PFSK-1 (cell line): ENCODE results near the gene NPHP4.
A peak's percentile ranks its signal among the peaks of the same experiment; 100 is the strongest.

Source experiments
- FOXP2 ChIP-seq: optimal IDR thresholded peaks from 2 replicates; pipeline ENCODE3; 2011; ENCODE audit warnings: borderline replicate concordance, control low read depth, inconsistent platforms; ENCODE audit not compliant: insufficient read depth; ENCODE audit errors: extremely low read length, extremely low read depth
- POLR2AphosphoS5 ChIP-seq: IDR thresholded peaks from 2 replicates; pipeline ENCODE4 v1.6.1; 2012; ENCODE audit warnings: low read depth, mild to moderate bottlenecking, control low read depth, low read length, moderate library complexity
- SIN3A ChIP-seq: IDR thresholded peaks from 2 replicates; pipeline ENCODE4 v1.6.1; 2012; ENCODE audit warnings: mild to moderate bottlenecking, low read length, moderate library complexity, borderline replicate concordance; ENCODE audit not compliant: insufficient read depth
- TAF1 ChIP-seq: IDR thresholded peaks from 2 replicates; pipeline ENCODE4 v1.6.1; 2012; ENCODE audit warnings: low read length, control low read depth, borderline replicate concordance; ENCODE audit not compliant: insufficient read depth
- TF ChIP-seq, protein P1 (sequence below), 2 experiments: IDR thresholded peaks; 2 replicates each; pipeline versions ENCODE4 v1.6.1 to v1.8.0; 2011 to 2012; ENCODE audit warnings: low read depth in 2 of 2, low read length in 2 of 2, control low read depth in 1 of 2, inconsistent platforms in 1 of 2, mild to moderate bottlenecking in 1 of 2, moderate library complexity in 1 of 2; ENCODE audit not compliant: insufficient read depth in 1 of 2

The NPHP4 gene

GRCh38 chr1:5849550-5849949, 142.7 kb downstream of the NPHP4 start:
- TF ChIP-seq FOXP2 (no peak), SIN3A (no peak), POLR2AphosphoS5 (no peak), TAF1 (no peak)
- TF ChIP-seq, protein P1, sequence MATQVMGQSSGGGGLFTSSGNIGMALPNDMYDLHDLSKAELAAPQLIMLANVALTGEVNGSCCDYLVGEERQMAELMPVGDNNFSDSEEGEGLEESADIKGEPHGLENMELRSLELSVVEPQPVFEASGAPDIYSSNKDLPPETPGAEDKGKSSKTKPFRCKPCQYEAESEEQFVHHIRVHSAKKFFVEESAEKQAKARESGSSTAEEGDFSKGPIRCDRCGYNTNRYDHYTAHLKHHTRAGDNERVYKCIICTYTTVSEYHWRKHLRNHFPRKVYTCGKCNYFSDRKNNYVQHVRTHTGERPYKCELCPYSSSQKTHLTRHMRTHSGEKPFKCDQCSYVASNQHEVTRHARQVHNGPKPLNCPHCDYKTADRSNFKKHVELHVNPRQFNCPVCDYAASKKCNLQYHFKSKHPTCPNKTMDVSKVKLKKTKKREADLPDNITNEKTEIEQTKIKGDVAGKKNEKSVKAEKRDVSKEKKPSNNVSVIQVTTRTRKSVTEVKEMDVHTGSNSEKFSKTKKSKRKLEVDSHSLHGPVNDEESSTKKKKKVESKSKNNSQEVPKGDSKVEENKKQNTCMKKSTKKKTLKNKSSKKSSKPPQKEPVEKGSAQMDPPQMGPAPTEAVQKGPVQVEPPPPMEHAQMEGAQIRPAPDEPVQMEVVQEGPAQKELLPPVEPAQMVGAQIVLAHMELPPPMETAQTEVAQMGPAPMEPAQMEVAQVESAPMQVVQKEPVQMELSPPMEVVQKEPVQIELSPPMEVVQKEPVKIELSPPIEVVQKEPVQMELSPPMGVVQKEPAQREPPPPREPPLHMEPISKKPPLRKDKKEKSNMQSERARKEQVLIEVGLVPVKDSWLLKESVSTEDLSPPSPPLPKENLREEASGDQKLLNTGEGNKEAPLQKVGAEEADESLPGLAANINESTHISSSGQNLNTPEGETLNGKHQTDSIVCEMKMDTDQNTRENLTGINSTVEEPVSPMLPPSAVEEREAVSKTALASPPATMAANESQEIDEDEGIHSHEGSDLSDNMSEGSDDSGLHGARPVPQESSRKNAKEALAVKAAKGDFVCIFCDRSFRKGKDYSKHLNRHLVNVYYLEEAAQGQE (IDR thresholded peaks at IDR 0.05; ENCODE audit: insufficient read depth in 1 of 2, low read depth in 2 of 2, low read length in 2 of 2): no peak

GRCh38 chr1:5847013-5847659, 145.1 kb downstream of the NPHP4 start:
- TF ChIP-seq, protein P1 (IDR thresholded peaks at IDR 0.05; ENCODE audit: insufficient read depth in 1 of 2, low read depth in 2 of 2, low read length in 2 of 2): peak; percentile 91 to 95
- TF ChIP-seq POLR2AphosphoS5: no peak

- no peak for TF ChIP-seq TAF1
- no peak for TF ChIP-seq FOXP2
- no peak for TF ChIP-seq SIN3A
- TF ChIP-seq POLR2AphosphoS5: no peak
- TF ChIP-seq, protein P1 (IDR thresholded peaks at IDR 0.05; ENCODE audit: insufficient read depth in 1 of 2, low read depth in 2 of 2, low read length in 2 of 2): no peak
These were observed 146.8 kb downstream of the NPHP4 start for GRCh38 chr1:5845376-5845775.

DNA sequence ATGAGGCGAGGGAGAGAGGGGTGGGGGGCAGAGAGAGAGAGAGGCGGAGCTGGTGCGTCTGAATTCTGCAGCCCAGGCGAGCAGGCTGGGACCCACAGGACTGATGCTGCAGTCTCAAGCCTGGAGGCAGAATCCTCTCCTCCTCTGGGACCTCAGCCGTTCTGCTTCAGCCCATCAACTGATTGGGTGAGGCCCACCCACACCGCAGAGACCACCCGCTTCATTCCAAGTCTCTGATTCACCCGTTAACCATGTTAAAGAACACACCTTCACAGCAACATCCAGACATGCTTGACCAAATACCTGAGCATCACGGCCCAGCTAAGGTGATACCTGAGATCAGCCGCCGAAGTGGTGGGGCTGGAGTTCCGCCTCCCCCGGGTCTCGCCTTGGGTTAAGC, 147.8 kb downstream of the NPHP4 start:
- TF ChIP-seq, protein P1 (IDR thresholded peaks at IDR 0.05; ENCODE audit: insufficient read depth in 1 of 2, low read depth in 2 of 2, low read length in 2 of 2): no peak
- TF ChIP-seq POLR2AphosphoS5: no peak
- no peak for TF ChIP-seq FOXP2
- no peak for TF ChIP-seq TAF1
- TF ChIP-seq SIN3A: no peak

DNA sequence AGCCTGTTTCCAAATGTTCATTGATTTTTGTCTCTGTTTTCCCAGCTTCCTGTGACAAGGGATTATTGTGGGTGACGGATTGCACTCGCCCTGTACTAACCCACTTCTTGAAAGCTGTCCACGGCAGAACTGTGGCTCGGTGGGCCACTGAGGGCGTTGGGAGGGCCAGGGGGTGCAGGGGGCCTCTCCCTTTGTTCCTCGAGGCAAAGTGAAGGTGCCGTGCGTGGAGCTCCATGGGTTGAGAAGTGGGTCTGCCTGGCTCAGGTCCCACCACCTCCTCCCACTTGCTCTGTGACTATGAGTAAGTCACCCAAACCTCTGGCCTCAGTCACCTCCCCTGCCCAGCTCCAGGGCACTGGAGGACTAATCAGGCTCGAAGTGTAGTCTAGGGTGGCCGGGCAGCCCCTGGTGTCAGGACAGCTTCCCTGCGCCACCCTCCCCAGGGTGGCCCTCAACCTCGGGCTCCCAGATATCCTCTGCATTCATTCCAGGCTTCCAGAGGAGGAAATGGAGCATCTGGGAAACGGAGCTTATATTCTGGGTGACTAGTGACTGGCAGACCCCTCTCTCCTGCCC, 148.6 kb downstream of the NPHP4 start:
- no peak for TF ChIP-seq FOXP2
- no peak for TF ChIP-seq SIN3A
- TF ChIP-seq POLR2AphosphoS5: no peak
- TF ChIP-seq, protein P1 (IDR thresholded peaks at IDR 0.05; ENCODE audit: insufficient read depth in 1 of 2, low read depth in 2 of 2, low read length in 2 of 2): no peak
- no peak for TF ChIP-seq TAF1
